WI38 (cell line): ENCODE measurements around the gene L3MBTL3.

Source experiments
- H3K4me3 ChIP-seq: 2 replicates; pipeline ENCODE4 v1.5.1; 2011; ENCODE audit warnings: low read depth, mild to moderate bottlenecking, control low read depth, low read length
- TF ChIP-seq, protein P1 (sequence below): IDR thresholded peaks from 2 replicates; pipeline ENCODE4 v1.5.1; 2012; ENCODE audit warnings: low read depth, mild to moderate bottlenecking, control low read depth, low read length

Gene L3MBTL3

DNA sequence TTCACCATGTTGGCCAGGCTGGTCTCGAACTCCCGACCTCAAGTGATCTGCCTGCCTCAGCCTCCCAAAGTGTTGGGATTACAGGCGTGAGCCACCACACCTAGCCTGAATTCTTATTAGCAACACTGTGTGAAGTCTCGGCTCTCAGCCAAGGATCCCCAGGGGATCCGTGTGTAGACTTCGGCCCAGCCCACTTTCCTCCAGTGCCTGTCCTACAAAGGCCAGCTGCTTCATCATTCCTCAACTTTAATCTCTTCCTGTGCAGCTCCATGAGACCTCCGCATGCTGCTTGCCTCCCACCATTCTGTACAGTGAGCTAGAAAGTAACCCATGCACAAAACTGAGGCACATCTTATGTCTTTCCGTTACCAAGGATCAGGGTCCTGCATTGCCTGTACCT, 132.5 kb downstream of the L3MBTL3 start:
- no peak overlapping the region for H3K4me3 ChIP-seq
- TF ChIP-seq, protein P1, sequence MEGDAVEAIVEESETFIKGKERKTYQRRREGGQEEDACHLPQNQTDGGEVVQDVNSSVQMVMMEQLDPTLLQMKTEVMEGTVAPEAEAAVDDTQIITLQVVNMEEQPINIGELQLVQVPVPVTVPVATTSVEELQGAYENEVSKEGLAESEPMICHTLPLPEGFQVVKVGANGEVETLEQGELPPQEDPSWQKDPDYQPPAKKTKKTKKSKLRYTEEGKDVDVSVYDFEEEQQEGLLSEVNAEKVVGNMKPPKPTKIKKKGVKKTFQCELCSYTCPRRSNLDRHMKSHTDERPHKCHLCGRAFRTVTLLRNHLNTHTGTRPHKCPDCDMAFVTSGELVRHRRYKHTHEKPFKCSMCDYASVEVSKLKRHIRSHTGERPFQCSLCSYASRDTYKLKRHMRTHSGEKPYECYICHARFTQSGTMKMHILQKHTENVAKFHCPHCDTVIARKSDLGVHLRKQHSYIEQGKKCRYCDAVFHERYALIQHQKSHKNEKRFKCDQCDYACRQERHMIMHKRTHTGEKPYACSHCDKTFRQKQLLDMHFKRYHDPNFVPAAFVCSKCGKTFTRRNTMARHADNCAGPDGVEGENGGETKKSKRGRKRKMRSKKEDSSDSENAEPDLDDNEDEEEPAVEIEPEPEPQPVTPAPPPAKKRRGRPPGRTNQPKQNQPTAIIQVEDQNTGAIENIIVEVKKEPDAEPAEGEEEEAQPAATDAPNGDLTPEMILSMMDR, result no peak

DNA sequence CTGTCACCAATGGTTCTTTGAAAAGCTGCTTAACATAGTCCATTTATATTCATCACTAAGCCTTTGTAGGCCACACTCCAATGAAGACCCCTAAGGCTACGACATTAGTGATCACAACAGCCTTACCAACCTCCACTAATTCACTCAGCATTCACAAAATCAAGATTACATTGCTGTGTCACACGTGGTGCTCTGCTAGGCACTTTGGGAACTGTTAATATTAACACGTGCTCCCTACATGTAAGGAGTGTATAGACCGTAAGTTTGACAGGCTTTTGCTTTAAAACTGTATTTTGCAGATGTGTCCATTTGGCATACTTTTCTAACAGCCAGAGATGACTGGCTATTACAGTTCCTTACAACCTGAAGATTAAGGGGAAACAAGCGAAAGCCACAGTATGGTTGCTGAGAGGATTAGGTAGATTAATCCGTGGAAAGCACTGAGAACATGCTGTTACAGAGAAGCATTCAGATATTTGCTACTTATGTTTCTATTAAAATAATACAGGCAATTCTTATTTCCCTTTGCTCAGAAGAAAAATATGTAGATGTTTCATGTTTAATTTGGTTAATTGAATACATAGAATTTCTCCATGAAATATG, 134.6 kb downstream of the L3MBTL3 start:
- TF ChIP-seq, protein P1, result no peak
- no peak overlapping the region for H3K4me3 ChIP-seq

DNA sequence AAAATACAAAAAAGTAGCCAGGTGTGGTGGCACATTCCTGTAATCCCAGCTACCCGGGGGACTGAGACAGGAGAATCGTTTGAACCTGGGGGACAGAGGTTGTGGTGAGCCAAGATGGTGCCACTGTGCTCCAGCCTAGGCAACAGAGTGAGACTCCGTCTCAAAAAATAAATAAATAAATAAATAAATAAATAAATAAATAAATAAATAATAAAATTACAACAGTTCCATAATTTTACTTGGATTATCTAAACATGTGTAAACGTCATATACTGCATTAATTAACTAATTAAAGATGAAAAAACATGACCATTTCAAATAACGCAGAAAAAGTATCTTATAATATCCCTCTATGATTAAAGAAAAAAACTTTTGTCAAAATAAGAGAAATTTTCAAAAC, 138.5 kb downstream of the L3MBTL3 start:
- TF ChIP-seq, protein P1, result no peak
- no peak overlapping the region for H3K4me3 ChIP-seq

DNA sequence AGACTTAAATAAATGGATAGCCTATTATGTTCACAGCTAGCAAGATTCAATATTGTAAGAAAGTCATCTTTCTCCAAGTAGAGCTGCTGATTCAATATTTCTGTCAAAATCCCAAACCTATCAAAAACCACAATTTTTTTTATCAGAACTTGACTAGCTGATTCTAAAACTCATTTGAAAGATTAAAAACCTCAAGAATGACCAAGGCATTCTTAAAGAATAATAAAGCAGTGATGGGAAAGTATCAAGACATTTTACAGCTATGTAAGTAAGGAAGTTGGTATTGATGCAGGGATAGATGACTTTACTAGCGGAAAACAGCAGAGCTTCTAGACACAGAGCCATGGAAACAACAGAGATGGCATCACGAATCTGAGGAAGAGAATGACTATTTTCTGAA, 139.7 kb downstream of the L3MBTL3 start:
- TF ChIP-seq, protein P1, result no peak
- H3K4me3 ChIP-seq, result no peak overlapping the region

DNA sequence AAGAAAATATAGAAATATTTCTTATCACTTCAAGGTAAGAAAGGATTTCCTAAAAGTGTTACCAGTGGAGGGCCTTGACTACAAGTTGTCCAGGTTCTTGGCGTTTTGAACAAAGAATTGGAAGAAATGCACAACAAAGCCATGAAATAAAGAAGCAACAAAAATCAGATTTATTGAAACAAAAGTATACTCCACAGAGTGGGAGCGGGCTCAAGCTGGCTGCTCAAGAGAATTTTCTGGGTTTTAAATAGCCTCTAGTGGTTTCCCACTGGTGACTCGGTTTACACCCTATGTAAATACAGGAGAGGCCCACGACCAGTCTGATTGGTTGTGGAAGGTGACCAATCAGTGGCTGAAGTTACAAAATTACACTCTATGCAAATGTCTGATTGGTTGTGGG, 140.2 kb downstream of the L3MBTL3 start:
- H3K4me3 ChIP-seq, result no peak overlapping the region
- TF ChIP-seq, protein P1, result no peak

DNA sequence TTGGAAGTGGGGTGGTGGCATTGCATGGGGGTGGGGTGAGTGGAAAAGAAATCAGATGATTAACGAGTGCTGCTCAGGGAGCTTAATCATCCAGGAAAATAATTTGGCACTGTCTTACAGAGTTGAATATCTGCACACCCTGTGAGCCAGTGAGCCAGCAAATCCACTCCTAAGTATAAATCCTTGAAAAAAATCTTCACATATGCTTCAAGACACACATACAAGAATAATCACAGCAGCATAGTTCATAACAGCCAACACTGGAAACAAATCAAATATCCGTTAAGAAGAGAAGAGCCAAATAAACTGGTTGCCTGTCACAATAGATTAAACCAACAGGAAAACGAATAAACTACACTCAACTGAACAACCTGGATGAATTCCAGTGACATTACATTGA, 141.6 kb downstream of the L3MBTL3 start:
- no peak overlapping the region for H3K4me3 ChIP-seq
- TF ChIP-seq, protein P1, result no peak

DNA sequence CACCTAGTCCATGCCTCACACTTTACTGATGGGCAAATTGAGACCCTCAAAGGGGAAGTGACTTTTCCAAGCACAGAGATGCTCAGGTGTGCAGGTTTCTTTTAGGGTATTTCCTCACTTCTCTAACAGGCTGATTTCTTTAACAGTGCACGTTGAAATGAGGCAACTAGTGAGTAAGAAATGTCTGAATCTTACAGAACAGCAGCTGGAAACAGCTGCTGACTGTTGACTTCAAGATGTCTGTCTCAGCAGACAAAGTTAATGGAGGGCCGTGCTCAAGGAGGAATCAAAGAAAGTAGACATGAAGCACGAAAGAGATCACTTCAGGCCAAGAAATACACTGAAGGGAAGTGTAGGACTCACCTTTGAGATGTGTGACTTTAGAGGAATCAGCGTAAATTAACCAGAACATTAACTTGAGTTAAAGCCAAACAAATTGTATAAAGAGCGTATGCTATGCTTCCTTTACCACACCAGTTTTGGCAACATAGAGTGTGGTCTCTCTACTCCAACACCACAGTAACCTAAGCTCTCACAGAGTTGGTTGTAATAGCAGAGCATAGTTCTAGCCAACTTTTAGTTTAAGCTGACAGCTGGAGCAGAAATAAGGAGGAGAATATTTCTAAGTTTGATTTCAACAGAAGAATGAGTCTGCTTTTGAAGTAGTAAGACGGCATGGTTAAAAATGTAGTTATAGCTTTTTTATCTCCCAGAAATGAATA, 143.5 kb downstream of the L3MBTL3 start:
- TF ChIP-seq, protein P1, result no peak

More for the DNA sequence above, 143.5 kb downstream of the L3MBTL3 start:
- no peak overlapping the region for H3K4me3 ChIP-seq
